ENCODE measurements around the gene CEP44.

DNA sequence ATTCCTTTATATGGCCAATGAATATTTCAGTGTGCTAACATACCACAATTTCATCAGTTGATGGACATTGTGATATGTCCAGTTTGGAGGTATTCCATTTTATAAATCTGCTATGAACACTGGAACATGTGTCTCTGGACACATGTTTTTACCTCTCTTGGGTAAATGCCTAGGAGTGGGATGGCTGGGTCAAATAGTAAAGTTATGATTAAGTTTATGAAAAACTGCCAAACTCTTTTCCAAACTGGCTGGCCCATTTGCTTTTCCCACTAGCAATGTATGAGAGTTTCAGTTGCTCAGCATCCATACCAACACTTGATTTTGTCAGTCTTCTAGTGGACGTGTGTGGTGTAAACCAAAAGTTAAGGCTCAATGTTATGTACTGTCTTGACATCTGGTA, 40.5 kb downstream of the CEP44 start:
- TF ChIP-seq, protein P1, sequence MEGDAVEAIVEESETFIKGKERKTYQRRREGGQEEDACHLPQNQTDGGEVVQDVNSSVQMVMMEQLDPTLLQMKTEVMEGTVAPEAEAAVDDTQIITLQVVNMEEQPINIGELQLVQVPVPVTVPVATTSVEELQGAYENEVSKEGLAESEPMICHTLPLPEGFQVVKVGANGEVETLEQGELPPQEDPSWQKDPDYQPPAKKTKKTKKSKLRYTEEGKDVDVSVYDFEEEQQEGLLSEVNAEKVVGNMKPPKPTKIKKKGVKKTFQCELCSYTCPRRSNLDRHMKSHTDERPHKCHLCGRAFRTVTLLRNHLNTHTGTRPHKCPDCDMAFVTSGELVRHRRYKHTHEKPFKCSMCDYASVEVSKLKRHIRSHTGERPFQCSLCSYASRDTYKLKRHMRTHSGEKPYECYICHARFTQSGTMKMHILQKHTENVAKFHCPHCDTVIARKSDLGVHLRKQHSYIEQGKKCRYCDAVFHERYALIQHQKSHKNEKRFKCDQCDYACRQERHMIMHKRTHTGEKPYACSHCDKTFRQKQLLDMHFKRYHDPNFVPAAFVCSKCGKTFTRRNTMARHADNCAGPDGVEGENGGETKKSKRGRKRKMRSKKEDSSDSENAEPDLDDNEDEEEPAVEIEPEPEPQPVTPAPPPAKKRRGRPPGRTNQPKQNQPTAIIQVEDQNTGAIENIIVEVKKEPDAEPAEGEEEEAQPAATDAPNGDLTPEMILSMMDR (IDR thresholded peaks at IDR 0.05; ENCODE audit: low read length) = no peak
- TF ChIP-seq EZH2 (optimal IDR thresholded peaks at IDR 0.05; ENCODE audit: low read depth, low read length) = no peak

All from MM.1S (cell line).